A673 (cell line): ENCODE results near the gene ZSCAN12. TPM values are rescaled to one million over a fixed set of nuclear protein-coding genes. Genes with fewer than 3 reads are reported as not detected.
A peak's percentile ranks its signal among the peaks of the same experiment; 100 is the strongest.

Source experiments
- BruUV-seq: library from RNA; stranded (reverse); fragments of 400-500 nt; replicated peaks from 2 replicates; lab custom pipeline; 2021; lab: Mats Ljungman, UMichigan
- CTCF ChIA-PET: fragments of 300-600 bp; sonication (Branson Sonifier 250); formaldehyde crosslinking; loops from one replicate; lab custom pipeline; 2022; ENCODE audit warnings: antibody characterized with exemption; lab: Charles Lee
- POLR2A ChIA-PET: fragments of 300-600 bp; sonication (Branson Sonifier 250); formaldehyde crosslinking; loops from one replicate; lab custom pipeline; 2022; ENCODE audit warnings: antibody characterized with exemption; ENCODE audit not compliant: low non-redundant PET; lab: Charles Lee
- DNase-seq: peaks from one replicate; pipeline ENCODE4 v3.0.0-alpha.2; 2015; ENCODE audit warnings: low spot score
- H3K27ac ChIP-seq: fragments of 200-600 bp; sonication (generic); 2 replicates; pipeline ENCODE4 v1.5.1; 2016; ENCODE audit warnings: mixed run types, low read depth, mild to moderate bottlenecking, mixed read lengths, antibody characterized with exemption, low read length; ENCODE audit not compliant: poor library complexity, severe bottlenecking
- H3K27me3 ChIP-seq: fragments of 200-600 bp; sonication (generic); replicated peaks from 2 replicates; pipeline ENCODE4 v1.6.1; 2017; ENCODE audit warnings: mixed run types, low read depth, mild to moderate bottlenecking, mixed read lengths, antibody characterized with exemption, low read length; ENCODE audit not compliant: insufficient read depth, poor library complexity
- H3K36me3 ChIP-seq: fragments of 200-600 bp; sonication (generic); 2 replicates; pipeline ENCODE4 v1.6.1; 2016; ENCODE audit warnings: mixed run types, mild to moderate bottlenecking, mixed read lengths, antibody characterized with exemption, low read length; ENCODE audit not compliant: insufficient read depth, poor library complexity, severe bottlenecking
- H3K4me1 ChIP-seq: fragments of 200-600 bp; sonication (generic); 2 replicates; pipeline ENCODE4 v1.6.1; 2017; ENCODE audit warnings: mixed run types, mild to moderate bottlenecking, mixed read lengths, antibody characterized with exemption, low read length; ENCODE audit not compliant: insufficient read depth, poor library complexity, severe bottlenecking
- H3K4me3 ChIP-seq: fragments of 200-600 bp; sonication (generic); 2 replicates; pipeline ENCODE4 v1.5.1; 2016; ENCODE audit warnings: low read depth, mixed run types, mild to moderate bottlenecking, mixed read lengths, low read length; ENCODE audit not compliant: poor library complexity, severe bottlenecking
- H3K9me3 ChIP-seq: fragments of 200-600 bp; sonication (generic); 2 replicates; pipeline ENCODE4 v1.6.1; 2016; ENCODE audit warnings: mixed run types, low read depth, mild to moderate bottlenecking, mixed read lengths, antibody characterized with exemption, low read length; ENCODE audit not compliant: poor library complexity, severe bottlenecking
- EZH2 ChIP-seq: fragments of 200-600 bp; sonication (generic); IDR thresholded peaks from 2 replicates; pipeline ENCODE4 v1.6.1; 2017; ENCODE audit warnings: borderline replicate concordance, low read depth, mild to moderate bottlenecking, mixed read lengths, antibody characterized with exemption, low read length; ENCODE audit not compliant: poor library complexity, severe bottlenecking
- intact Hi-C: fragments of 100-400 bp; cut with micrococcal nuclease; formaldehyde crosslinking; loops from one replicate; pipeline ENCODE4 v1.10.0; 2022; ENCODE audit not compliant: unreplicated experiment
- total RNA-seq: library from RNA; stranded (reverse); gene quantifications from 2 replicates; pipeline ENCODE4 v1.2.3, GENCODE V29; 2021
- TF ChIP-seq, protein P1 (sequence below): fragments of 300-800, 200-600 bp; sonication (generic); conservative IDR thresholded peaks from 2 replicates; pipeline ENCODE4 v1.5.1; 2017; ENCODE audit warnings: low read depth, mild to moderate bottlenecking, antibody characterized with exemption, low read length, moderate library complexity, mixed read lengths

ZSCAN12 gene
- total RNA-seq, 1 experiment from 2014 or later: 13.1 TPM

DNA sequence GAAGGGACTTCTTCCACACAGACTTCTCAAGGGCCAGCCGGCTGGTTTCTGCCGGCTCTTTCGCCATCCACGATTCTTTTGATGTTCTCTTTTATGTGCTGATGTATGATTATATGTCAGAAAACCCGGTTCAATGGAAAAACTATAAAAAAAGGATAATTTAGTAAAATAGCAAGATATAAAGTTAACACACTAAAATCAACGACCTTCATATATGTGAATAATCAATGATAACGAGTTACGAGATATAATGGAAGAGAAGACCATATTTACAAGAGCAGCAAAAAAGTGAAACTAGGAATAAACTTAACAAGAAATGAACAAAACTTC is 540 bp upstream of the ZSCAN12 start:
- Histone ChIP-seq H3K27ac (peak overlapping the region; percentile 81), H3K9me3 (no peaks in the 10 kb centered on the region), H3K4me3 (peak overlapping the region; percentile 76), H3K27me3 (no peaks in the 10 kb centered on the region), H3K36me3 (peaks cover 18% of the 10 kb centered on the region), H3K4me1 (peaks cover 12% of the 10 kb centered on the region)
- DNase-seq: no peak
- ChIA-PET CTCF (no interaction called here), POLR2A (no interaction called here)
- no peak for TF ChIP-seq EZH2
- TF ChIP-seq, protein P1, sequence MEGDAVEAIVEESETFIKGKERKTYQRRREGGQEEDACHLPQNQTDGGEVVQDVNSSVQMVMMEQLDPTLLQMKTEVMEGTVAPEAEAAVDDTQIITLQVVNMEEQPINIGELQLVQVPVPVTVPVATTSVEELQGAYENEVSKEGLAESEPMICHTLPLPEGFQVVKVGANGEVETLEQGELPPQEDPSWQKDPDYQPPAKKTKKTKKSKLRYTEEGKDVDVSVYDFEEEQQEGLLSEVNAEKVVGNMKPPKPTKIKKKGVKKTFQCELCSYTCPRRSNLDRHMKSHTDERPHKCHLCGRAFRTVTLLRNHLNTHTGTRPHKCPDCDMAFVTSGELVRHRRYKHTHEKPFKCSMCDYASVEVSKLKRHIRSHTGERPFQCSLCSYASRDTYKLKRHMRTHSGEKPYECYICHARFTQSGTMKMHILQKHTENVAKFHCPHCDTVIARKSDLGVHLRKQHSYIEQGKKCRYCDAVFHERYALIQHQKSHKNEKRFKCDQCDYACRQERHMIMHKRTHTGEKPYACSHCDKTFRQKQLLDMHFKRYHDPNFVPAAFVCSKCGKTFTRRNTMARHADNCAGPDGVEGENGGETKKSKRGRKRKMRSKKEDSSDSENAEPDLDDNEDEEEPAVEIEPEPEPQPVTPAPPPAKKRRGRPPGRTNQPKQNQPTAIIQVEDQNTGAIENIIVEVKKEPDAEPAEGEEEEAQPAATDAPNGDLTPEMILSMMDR: no peak
- intact Hi-C loops: no loop called here
- BruUV-seq: no TSS peak

GRCh38 chr6:28395918-28396317 is 3.6 kb downstream of the ZSCAN12 start:
- Histone ChIP-seq H3K36me3 (peaks cover 48% of the 10 kb centered on the region), H3K27ac (no peak overlapping the region), H3K9me3 (no peaks in the 10 kb centered on the region), H3K4me1 (peaks cover 12% of the 10 kb centered on the region), H3K27me3 (no peaks in the 10 kb centered on the region), H3K4me3 (no peak overlapping the region)
- intact Hi-C loops: loop anchor here (5.0 kb wide), 2 partner anchors 46 to 191 kb away; partner anchors contain the start of gene ZSCAN23
- CTCF ChIA-PET: no interaction called here
- no peak for TF ChIP-seq EZH2
- TF ChIP-seq, protein P1: no peak
- no peak for DNase-seq
- POLR2A ChIA-PET: no interaction called here
- no TSS peak for BruUV-seq

DNA sequence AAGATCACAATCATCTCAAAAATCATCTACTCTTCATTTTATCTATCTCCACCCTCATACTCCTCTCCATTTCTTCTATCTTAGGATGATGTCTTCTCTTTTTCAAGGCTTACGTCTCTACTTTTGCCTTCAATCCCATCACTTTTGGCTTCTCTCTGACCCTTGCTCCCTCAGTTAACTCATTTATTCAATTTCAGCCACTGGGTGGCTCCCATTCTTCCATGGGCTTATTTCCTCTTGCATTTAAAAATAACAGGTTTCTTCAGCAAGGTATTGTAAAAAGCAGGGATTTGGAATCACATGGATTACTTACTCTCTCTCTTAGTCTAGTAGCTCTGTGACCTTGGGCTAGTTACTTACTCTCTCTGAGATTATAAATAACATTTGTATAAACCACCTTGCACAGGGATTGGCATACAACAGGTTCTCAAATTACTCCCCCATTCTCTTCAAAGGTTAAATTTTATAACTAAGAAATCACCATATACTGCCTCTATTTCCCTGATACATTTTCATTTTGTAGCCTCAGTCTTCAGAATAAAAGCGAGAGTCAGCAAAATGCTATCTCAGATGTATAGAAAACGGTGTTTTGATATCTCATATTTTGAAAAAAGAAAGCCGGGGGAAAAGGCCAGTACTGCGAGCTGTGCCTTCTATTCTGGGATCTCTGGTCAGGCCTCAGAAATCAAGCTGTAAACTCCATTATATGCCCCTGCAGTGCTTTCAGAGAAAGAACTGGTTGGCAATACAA is 5.5 kb downstream of the ZSCAN12 start:
- Histone ChIP-seq H3K36me3 (peaks cover 66% of the 10 kb centered on the region), H3K27ac (no peak overlapping the region), H3K9me3 (no peaks in the 10 kb centered on the region), H3K27me3 (no peaks in the 10 kb centered on the region), H3K4me1 (peaks cover 12% of the 10 kb centered on the region), H3K4me3 (no peak overlapping the region)
- intact Hi-C loops: loop anchor here (5.0 kb wide), 1 partner anchor 288 kb away; no protein-coding TSS in a partner anchor
- CTCF ChIA-PET: no interaction called here
- POLR2A ChIA-PET: interaction anchor here (0.7 kb wide), 1 partner anchor 26 kb away, joined by 3 read pairs; no protein-coding TSS in a partner anchor
- DNase-seq: peak; percentile 39
- no TSS peak for BruUV-seq
- TF ChIP-seq, protein P1: peak; percentile 53
- TF ChIP-seq EZH2: no peak
